Nephron (organoid): ENCODE results near the gene ARSG.

Source experiments
- H3K27ac Mint-ChIP-seq, 3 experiments: 2 replicates each; pipeline ENCODE4 v1.8.0; 2020; ENCODE audit warnings: mixed read lengths in 3 of 3, mild to moderate bottlenecking in 2 of 3, moderate library complexity in 1 of 3
- H3K27me3 Mint-ChIP-seq: 2 replicates; pipeline ENCODE4 v1.8.0; 2021; ENCODE audit warnings: low read depth, mild to moderate bottlenecking, moderate library complexity, mixed read lengths
- H3K36me3 Mint-ChIP-seq: 2 replicates; pipeline ENCODE4 v1.8.0; 2020; ENCODE audit warnings: low read depth, mixed read lengths
- H3K4me1 Mint-ChIP-seq: 2 replicates; pipeline ENCODE4 v1.8.0; 2020; ENCODE audit warnings: mixed read lengths
- H3K4me3 Mint-ChIP-seq, 3 experiments: 2 replicates each; pipeline ENCODE4 v1.8.0; 2020; ENCODE audit warnings: mild to moderate bottlenecking in 3 of 3, mixed read lengths in 3 of 3, moderate library complexity in 2 of 3
- H3K9me3 Mint-ChIP-seq: 2 replicates; pipeline ENCODE4 v1.8.0; 2020; ENCODE audit warnings: mixed read lengths
- CTCF ChIP-seq, 3 experiments: fragments of 200-600 bp; sonication (generic); IDR thresholded peaks; one replicate each; pipeline ENCODE4 v1.5.0; 2021; ENCODE audit warnings: antibody characterized with exemption in 3 of 3; ENCODE audit not compliant: unreplicated experiment in 3 of 3

ARSG gene

GRCh38 chr17:68396226-68397107 lies 105.2 kb downstream of the ARSG start:
- H3K4me1 Mint-ChIP-seq, result peaks cover 17% of the 10 kb centered on the region
- no peak overlapping the region for H3K4me3 Mint-ChIP-seq
- H3K27ac Mint-ChIP-seq, result no peak overlapping the region
- peaks cover 3% of the 10 kb centered on the region for H3K9me3 Mint-ChIP-seq
- no peak for TF ChIP-seq CTCF (IDR thresholded peaks at IDR 0.05; ENCODE audit: unreplicated experiment in 3 of 3)
- H3K27me3 Mint-ChIP-seq, result peaks cover 8% of the 10 kb centered on the region
- H3K36me3 Mint-ChIP-seq, result peaks cover 3% of the 10 kb centered on the region

GRCh38 chr17:68397108-68397536 lies 105.8 kb downstream of the ARSG start:
- H3K27me3 Mint-ChIP-seq, result peaks cover 8% of the 10 kb centered on the region
- peaks cover 3% of the 10 kb centered on the region for H3K9me3 Mint-ChIP-seq
- no peak overlapping the region for H3K27ac Mint-ChIP-seq
- H3K4me1 Mint-ChIP-seq, result peaks cover 17% of the 10 kb centered on the region
- TF ChIP-seq CTCF (IDR thresholded peaks at IDR 0.05; ENCODE audit: unreplicated experiment in 3 of 3), result no peak
- H3K36me3 Mint-ChIP-seq, result peaks cover 3% of the 10 kb centered on the region
- no peak overlapping the region for H3K4me3 Mint-ChIP-seq

GRCh38 chr17:68398691-68399637 lies 107.7 kb downstream of the ARSG start:
- Mint-ChIP-seq H3K36me3 (peaks cover 3% of the 10 kb centered on the region), H3K27me3 (peaks cover 8% of the 10 kb centered on the region), H3K4me3 (peak overlapping the region in 1 of 3 experiments; percentile 67), H3K4me1 (peaks cover 17% of the 10 kb centered on the region), H3K9me3 (peaks cover 3% of the 10 kb centered on the region), H3K27ac (peak overlapping the region in 2 of 3 experiments; percentile 30 to 31)
- peak; percentile 61 to 66 (median 65) for TF ChIP-seq CTCF (IDR thresholded peaks at IDR 0.05; ENCODE audit: unreplicated experiment in 3 of 3)

GRCh38 chr17:68399638-68400403 lies 108.5 kb downstream of the ARSG start:
- peaks cover 17% of the 10 kb centered on the region for H3K4me1 Mint-ChIP-seq
- H3K27me3 Mint-ChIP-seq, result peaks cover 8% of the 10 kb centered on the region
- TF ChIP-seq CTCF (IDR thresholded peaks at IDR 0.05; ENCODE audit: unreplicated experiment in 3 of 3), result no peak
- peak overlapping the region in 1 of 3 experiments; percentile 15 for H3K27ac Mint-ChIP-seq
- H3K4me3 Mint-ChIP-seq, result peak overlapping the region in 2 of 3 experiments; percentile 32 to 35
- peaks cover 8% of the 10 kb centered on the region for H3K9me3 Mint-ChIP-seq
- H3K36me3 Mint-ChIP-seq, result peaks cover 8% of the 10 kb centered on the region

- no peak overlapping the region for H3K4me3 Mint-ChIP-seq
- H3K27ac Mint-ChIP-seq, result no peak overlapping the region
- peaks cover 17% of the 10 kb centered on the region for H3K4me1 Mint-ChIP-seq
- H3K27me3 Mint-ChIP-seq, result peaks cover 8% of the 10 kb centered on the region
- H3K9me3 Mint-ChIP-seq, result peaks cover 14% of the 10 kb centered on the region
- peaks cover 7% of the 10 kb centered on the region for H3K36me3 Mint-ChIP-seq
- TF ChIP-seq CTCF (IDR thresholded peaks at IDR 0.05; ENCODE audit: unreplicated experiment in 3 of 3), result no peak
These were observed 109.1 kb downstream of the ARSG start for GRCh38 chr17:68400404-68400735.
